Limb (tissue), 2 donors: ENCODE measurements around the gene ANO9.

ENCODE experiments used
- DNase-seq, 2 donors: peaks; one replicate each; pipeline ENCODE4 v3.0.0-alpha.2; 2016; ENCODE audit errors: extremely low spot score in 2 of 2

ANO9 gene

GRCh38 chr11:452916-453527 lies 11.2 kb upstream of the ANO9 start:
- DNase-seq = no peak

DNA sequence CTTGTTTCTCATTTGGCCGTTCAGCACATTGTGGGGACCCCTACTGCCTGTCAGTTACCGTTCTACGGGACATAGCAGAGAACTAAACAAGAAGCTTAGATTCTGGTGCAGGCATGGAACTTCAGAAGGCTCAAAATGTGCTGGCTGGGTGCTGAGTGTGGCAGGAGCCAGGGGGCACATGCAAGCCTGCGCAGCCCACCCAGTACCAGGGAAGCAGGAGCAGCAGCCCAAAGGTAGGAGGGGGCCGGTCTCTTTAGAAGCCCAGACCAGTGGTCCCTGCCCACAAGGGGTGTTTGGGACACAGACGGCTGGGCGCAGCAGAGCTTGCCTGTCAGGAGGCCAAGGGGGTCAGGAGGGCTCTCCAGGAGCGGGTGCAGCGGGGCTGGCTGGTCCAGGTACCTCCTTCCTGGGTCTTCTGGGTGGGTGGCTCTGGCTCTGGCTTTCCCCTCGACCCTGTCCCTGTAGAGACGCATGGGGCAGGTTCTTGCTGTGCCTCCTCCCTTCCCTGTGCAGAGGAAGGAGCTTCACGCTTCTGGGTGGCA lies 10.5 kb upstream of the ANO9 start:
- DNase-seq = no peak

DNA sequence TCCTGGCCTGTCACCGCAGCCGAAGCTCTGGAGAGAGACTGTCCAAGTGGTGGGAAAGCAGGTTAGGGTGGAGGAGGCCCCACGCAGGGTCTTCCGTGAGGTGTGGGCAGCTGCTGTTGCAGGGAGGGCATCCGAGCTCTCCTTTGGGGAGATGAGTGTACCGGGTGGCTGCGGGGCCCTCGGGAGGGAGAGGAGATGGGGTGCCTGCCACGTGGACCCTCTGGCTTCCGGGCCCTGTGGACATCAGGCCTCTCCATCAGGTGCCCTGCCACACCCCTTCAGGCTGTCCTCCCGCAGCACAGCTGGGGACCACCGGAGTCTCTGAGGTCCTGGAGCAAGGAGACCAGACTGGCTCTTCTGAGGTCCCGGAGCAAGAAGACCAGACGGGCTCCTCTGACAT lies 9.9 kb upstream of the ANO9 start:
- no peak for DNase-seq

- DNase-seq = peak; percentile 52 to 69
Measured at GRCh38 chr11:450809-451451, 9.1 kb upstream of the ANO9 start.

GRCh38 chr11:449889-450808 lies 8.3 kb upstream of the ANO9 start, which contains the start of gene PTDSS2:
Gene PTDSS2 (plus strand): TSS chr11:450279. CDS start chr11:450456, 177 bp downstream.
- DNase-seq = peak; percentile 96 to 97

DNA sequence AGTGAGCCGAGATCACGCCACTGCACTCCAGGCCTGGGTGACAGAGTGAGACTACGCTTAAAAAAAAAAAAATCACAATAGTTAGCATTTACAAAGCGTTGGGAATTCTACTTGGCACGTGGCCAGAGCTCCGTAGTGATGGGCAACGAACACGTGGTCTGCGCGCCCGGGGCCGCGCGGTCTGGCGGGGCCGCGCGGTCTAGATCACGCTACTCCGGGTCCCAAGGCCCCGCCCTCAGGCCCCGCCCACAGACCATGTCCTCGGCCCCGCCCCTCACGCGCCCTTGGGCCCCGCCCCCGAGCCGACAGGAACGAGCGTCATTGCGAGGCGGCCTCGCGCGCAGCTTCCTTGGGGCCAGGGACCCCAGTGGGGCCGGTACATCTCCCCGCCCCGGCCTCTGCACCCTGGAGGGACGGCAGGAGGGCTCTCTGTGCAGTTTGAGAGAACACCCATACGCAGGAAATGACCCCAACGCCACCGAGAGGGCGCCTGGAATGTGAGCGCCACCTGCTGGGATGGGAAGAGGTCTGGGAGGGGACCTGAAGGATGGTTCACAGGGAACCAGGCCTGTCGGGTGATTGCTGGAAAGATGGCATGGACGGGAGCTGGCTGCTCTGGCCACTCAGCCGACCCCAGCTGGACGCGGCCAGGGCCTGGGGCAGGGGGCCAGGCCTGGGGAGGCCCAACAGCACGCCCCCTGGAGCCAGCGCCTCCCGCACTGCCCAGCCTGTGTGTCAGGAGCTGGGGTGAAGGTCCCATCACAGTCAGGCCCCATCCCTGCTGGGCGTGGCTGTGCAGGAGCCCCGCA lies 6.3 kb upstream of the ANO9 start:
- peak; percentile 91 to 98 for DNase-seq

GRCh38 chr11:446891-447290 lies 5.1 kb upstream of the ANO9 start:
- DNase-seq = peak in 1 of 2 donors; percentile 44

GRCh38 chr11:445765-446588 lies 4.2 kb upstream of the ANO9 start:
- peak in 1 of 2 donors; percentile 33 for DNase-seq

DNA sequence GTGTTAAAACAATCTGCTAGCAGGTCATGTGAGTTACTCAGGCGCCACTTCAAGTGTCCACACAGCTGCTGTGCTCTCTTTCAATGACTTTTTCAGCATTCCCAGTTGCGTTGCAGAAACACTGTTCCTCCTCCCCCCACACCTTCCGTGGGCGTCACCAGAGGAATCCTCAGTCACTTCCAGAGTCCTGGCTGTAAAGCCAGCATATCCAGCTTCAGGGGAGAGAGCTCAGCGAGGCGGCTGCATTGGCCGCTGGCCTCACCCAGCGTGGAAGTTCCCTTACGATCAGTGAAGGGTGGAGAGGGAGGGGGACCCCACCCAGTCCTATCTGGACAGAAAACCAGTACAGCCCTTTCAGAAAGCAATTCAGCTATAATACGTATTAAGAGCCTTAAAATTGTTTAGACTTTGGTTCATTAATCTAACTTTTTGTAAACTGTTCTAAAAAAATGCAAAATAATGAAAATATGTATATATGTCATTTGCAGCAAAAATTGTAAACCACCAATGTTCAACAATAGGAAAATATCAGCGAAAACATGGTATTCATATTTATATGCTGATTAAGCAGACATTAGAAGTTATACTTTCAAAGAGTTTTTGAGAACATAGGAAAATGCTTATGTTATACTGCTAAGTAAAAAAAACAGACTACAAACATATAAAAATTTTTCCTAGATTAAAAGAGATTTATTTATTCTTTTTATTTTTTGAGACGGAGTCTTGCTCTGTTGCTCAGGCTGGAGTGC lies 2.8 kb upstream of the ANO9 start:
- DNase-seq = peak in 1 of 2 donors; percentile 34

- no peak for DNase-seq
Measured at GRCh38 chr11:443542-444199, 1.9 kb upstream of the ANO9 start.

GRCh38 chr11:442611-443081 lies 835 bp upstream of the ANO9 start:
- DNase-seq = no peak

DNA sequence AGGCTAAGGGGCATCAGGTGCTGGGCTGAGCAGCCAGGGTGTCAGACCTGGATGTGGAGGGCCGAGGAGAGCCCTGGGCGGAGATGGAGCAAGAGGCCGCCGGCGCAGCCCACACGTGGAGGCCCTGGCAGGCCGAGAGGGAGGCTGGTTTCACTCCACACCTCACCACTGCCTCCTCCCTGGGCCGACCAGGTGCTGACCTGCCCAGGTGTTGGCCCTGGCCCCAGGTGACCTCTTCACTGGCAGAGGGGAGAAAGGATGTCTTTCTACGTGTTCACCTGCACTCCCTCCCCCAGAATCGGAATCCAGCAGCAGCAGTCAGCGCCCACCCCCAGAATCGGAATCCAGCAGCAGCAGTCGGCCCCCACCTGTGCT lies 781 bp downstream of the ANO9 start:
- no peak for DNase-seq

DNA sequence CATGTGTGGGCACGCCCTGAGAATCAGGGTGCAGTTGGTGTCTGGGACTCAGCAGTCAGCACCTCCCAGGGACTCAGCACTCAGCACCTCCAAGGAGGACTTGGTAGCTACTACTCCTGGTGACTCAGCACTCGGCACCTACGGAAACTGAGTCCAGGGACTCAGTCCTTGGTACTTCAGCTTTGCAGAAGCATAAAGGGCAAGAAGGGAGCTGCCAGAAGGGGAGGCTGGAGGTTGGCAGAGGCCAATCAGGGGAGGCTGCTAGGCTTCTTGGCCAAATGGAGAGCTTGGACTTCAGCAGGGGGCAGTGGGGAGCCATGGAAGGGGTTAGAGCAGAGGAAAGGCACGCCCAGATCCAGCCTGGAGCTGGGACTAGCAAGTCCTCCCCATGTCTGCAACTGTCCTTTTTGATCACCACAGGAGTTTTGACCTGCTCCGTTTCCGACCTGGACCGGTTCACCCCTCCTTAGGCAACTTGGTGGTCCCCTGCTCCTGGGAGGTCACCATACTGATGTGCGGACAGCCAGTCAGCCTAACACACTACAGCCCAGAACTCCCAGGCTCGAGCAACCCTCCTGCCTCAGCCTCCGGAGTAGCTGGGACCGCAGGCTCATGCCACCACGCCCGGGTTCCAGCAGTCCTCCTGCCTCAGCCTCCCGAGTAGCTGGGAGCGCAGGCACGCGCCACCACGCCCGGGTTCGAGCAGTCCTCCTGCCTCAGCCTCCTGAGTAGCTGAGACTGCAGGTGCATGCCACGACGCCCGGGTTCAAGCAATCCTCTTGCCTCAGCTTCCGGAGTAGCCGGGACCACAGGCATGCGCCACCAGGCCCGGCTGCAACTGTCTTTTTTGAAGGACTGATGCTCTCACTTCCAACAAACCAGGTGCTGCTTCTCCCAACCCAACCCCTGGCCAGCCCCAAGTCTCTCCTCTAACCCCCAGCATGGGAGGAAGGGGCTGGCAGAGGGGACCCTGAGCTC lies 1.5 kb downstream of the ANO9 start:
- no peak for DNase-seq

DNA sequence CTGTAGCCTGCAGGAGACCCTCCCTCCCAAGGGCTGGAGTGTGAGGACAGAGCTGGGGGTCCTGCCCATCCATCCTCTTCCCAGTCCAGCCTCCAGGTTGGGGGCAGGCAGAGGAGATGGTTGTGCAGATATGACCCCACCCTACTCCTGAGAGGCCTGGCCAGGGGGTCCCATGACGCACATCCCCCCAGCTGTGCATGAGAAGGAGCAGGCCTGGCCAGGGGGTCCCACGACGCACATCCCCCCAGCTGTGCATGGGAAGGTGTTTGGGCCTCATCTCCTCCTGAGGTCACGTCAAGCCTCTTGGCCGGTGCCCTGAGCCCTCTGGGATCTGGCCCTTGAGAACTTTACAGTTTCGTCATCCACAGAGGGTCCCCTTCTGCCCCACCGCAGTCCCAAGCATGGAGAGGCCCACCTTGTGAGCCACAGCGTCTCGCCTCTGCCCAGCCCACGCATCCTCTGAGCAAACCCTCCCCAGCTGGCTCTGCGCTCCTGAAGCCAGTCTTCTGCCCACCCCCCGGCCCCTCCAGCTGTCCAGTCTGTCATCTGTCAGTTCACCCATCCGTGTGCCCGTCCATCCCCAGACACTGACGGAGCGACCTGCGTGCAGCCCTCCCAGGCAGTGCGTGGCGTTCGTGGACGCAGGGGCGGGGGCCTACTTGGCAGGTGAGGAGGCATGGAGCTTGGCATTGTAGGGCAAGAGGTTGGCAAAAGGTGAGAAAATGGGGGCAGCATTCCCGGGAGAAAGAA lies 2.3 kb downstream of the ANO9 start:
- no peak for DNase-seq

DNA sequence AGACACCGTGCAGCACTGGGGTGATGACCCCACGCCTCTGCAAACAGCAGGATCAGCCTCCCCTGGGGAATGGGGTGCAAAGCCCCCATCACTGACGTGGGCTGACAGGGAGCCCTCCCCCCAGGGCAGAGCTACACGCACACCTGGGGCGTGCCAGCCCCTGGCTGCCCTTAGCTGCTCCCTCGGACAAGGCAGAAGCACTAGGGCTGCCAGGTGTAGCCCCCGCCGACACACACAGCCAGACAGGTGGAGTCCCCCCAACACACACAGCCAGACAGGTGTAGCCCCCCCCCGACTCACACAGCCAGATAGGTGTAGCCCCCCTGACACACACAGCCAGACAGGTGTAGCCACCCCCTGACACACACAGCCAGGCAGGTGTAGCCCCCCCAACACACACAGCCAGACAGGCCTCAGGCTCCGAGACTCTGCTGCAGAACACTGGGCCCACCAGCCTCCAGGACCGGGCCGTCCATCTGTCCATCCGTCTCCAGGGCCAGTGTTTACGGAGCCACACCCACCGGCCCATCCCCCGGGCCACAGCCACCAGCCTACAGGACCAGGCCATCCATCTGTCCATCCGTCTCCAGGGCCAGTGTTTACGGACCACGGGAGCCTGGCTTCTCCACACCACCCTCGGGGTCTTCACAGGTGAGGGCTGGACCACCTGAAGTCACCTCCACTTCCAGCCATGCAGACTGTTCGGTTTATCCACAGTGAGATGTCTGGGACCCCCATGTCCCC lies 3.5 kb downstream of the ANO9 start:
- no peak for DNase-seq

DNA sequence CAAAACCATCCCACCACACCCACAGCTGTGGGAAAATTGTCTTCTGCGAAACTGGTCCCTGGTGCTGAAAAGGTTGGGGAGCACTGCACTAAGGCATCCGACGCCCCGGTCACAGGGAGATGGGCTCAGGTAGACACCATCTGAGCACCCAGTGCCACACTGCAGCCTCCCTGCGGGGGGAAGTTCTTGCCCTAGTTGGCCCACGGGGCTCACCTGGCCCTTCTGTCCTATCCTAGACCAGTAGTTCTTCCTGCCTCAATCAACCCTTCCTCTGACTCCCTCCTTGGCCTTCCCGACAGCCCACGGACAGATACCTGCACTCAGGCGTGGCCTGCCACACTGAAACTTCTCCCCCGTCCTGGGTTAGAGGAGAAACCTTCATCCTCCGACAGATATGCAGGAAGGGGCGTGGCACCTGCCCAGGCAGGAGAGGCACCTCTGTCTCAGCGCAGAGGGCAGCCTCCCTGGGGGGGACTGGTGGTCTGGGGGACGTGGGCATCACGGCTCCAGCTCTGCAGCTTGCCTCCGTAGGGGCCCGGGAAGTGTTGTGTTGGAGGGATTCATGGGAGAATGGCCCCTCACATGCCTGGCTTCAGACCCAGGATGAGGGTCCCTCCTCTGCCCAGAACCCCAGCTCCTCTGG lies 4.5 kb downstream of the ANO9 start:
- no peak for DNase-seq
